Upper lobe of left lung (tissue), 6 donors: Measurements from ENCODE around the gene TCF7L2. TPM values are rescaled to one million over a fixed set of nuclear protein-coding genes. Genes with fewer than 3 reads are reported as not detected.

Experiments
- ATAC-seq, 2 donors: fragments of 200-7000 bp; cut with Tn5 transposase; one replicate each; pipeline ENCODE4 v1.9.1; 2022; ENCODE audit warnings: mild to moderate bottlenecking in 2 of 2, moderate library complexity in 2 of 2; ENCODE audit not compliant: low FRiP score in 2 of 2
- DNase-seq, 2 donors: peaks; one replicate each; pipeline ENCODE4 v3.0.0-alpha.2; 2019 to 2020
- H3K27ac ChIP-seq, 4 donors: fragments of 200-600 bp; sonication (generic); one replicate each; pipeline ENCODE4 v1.5.1; 2016 to 2019
- H3K27me3 ChIP-seq, 4 donors: fragments of 200-600 bp; sonication (generic); one replicate each; pipeline ENCODE4 v1.5.1; 2017 to 2019
- H3K36me3 ChIP-seq, 4 donors: fragments of 200-600 bp; sonication (generic); one replicate each; pipeline ENCODE4 v1.5.1; 2016 to 2019
- H3K4me1 ChIP-seq, 4 donors: fragments of 200-600 bp; sonication (generic); one replicate each; pipeline ENCODE4 v1.5.1; 2018 to 2019
- H3K4me3 ChIP-seq, 4 donors: fragments of 200-600 bp; sonication (generic); one replicate each; pipeline ENCODE4 v1.5.1; 2017 to 2019; ENCODE audit warnings: mild to moderate bottlenecking in 2 of 4, moderate library complexity in 1 of 4
- H3K9me3 ChIP-seq, 4 donors: fragments of 200-600 bp; sonication (generic); one replicate each; pipeline ENCODE4 v1.5.1; 2018 to 2019
- CTCF ChIP-seq, 6 experiments: fragments of 450-650 bp in 4 of 6; fragments of 200-600 bp in 2 of 6; sonication (generic) in 2 of 6; IDR thresholded peaks; one replicate each; pipeline ENCODE4 v1.5.1; 2016 to 2019; ENCODE audit warnings: antibody characterized with exemption in 6 of 6
- EP300 ChIP-seq, 4 donors: sonication (generic); formaldehyde crosslinking; IDR thresholded peaks; one replicate each; pipeline ENCODE4 v1.5.1; 2017; ENCODE audit warnings: antibody characterized with exemption in 4 of 4, control low read depth in 2 of 4
- POLR2A ChIP-seq, 4 donors: fragments of 450-650 bp; IDR thresholded peaks; one replicate each; pipeline ENCODE4 v1.5.1; 2016 to 2017; ENCODE audit warnings: antibody characterized with exemption in 4 of 4, mild to moderate bottlenecking in 2 of 4
- POLR2AphosphoS5 ChIP-seq, 2 donors: sonication (generic); formaldehyde crosslinking; IDR thresholded peaks; one replicate each; pipeline ENCODE4 v1.5.1; 2017; ENCODE audit warnings: antibody characterized with exemption in 2 of 2
- WGBS, 2 donors: methylation state at CpG; one replicate each; pipeline ENCODE4 v1.1.5; 2017 to 2018; 5-methylcytosine and 5-hydroxymethylcytosine counted together
- total RNA-seq, 6 donors: library from RNA; depleted of rRNA in 4 of 6; stranded (reverse); fragments of >200 nt in 4 of 6; gene quantifications; one replicate each; pipeline versions ENCODE4 v1.1.0 to v1.2.1, GENCODE V29; 2016 to 2021
- donor health status: DM: no; HTN: no; CAD: no; lungs with moderate emphysema.
- donor health status: DM: no; HTN: yes; CAD: no; lungs with severe emphysema.

Gene TCF7L2
- total RNA-seq, 6 donors from 2014 or later: 15.5 to 80.3 (median 48.1) TPM

GRCh38 chr10:112953174-112954159 is 3.4 kb downstream of the TCF7L2 start:
- ATAC-seq (no peak), DNase-seq (peak; percentile 46 to 69)
- WGBS, 2 donors: 31 to 36% methylated on average over 25 to 26 of the region's 26 CpGs
- Histone ChIP-seq H3K4me1 (peaks cover 37 to 70% (median 48%) of the 10 kb centered on the region in 4 donors), H3K36me3 (no peaks in the 10 kb centered on the region), H3K27ac (peak overlapping the region; percentile 91 to 93 (median 92)), H3K4me3 (peak overlapping the region; percentile 59 to 81 (median 78)), H3K27me3 (no peaks in the 10 kb centered on the region), H3K9me3 (no peaks in the 10 kb centered on the region)
- TF ChIP-seq EP300 (IDR thresholded peaks at IDR 0.05): no peak
- no peak for TF ChIP-seq CTCF (IDR thresholded peaks at IDR 0.05)
- no peak for TF ChIP-seq POLR2A (IDR thresholded peaks at IDR 0.05)
- no peak for TF ChIP-seq POLR2AphosphoS5 (IDR thresholded peaks at IDR 0.05)

GRCh38 chr10:112954974-112955581 is 5.0 kb downstream of the TCF7L2 start:
- Histone ChIP-seq H3K9me3 (no peaks in the 10 kb centered on the region), H3K4me3 (peak overlapping the region in 3 of 4 donors; percentile 14 to 33 (median 21)), H3K36me3 (no peaks in the 10 kb centered on the region), H3K4me1 (peaks cover 33 to 69% (median 47%) of the 10 kb centered on the region in 4 donors), H3K27ac (peak overlapping the region in 3 of 4 donors; percentile 4 to 67 (median 66)), H3K27me3 (no peaks in the 10 kb centered on the region)
- no peak for ATAC-seq
- no peak for DNase-seq
- TF ChIP-seq CTCF (IDR thresholded peaks at IDR 0.05) (no peak), POLR2AphosphoS5 (IDR thresholded peaks at IDR 0.05) (no peak), POLR2A (IDR thresholded peaks at IDR 0.05) (no peak), EP300 (IDR thresholded peaks at IDR 0.05) (no peak)
- 49 to 57% methylated on average over 7 of the region's 7 CpGs for WGBS, 2 donors

- DNase-seq: peak in 1 of 2 donors; percentile 24
- Histone ChIP-seq H3K36me3 (peaks cover 0 to 2% (median 0%) of the 10 kb centered on the region in 4 donors), H3K9me3 (no peaks in the 10 kb centered on the region), H3K27me3 (no peaks in the 10 kb centered on the region), H3K4me3 (peak overlapping the region in 3 of 4 donors; percentile 14 to 33 (median 21)), H3K27ac (peak overlapping the region in 3 of 4 donors; percentile 4 to 67 (median 66)), H3K4me1 (peaks cover 33 to 69% (median 48%) of the 10 kb centered on the region in 4 donors)
- peak in 1 of 2 donors; percentile 9 for ATAC-seq
- WGBS, 2 donors: 10 to 14% methylated on average over 12 of the region's 12 CpGs
- TF ChIP-seq POLR2AphosphoS5 (IDR thresholded peaks at IDR 0.05): no peak
- no peak for TF ChIP-seq POLR2A (IDR thresholded peaks at IDR 0.05)
- no peak for TF ChIP-seq EP300 (IDR thresholded peaks at IDR 0.05)
- no peak for TF ChIP-seq CTCF (IDR thresholded peaks at IDR 0.05)
These were observed 5.8 kb downstream of the TCF7L2 start for GRCh38 chr10:112955582-112956421.

- peak overlapping the region in 2 of 4 donors; percentile 24 to 66 for H3K27ac ChIP-seq
- H3K9me3 ChIP-seq: no peaks in the 10 kb centered on the region
- H3K4me3 ChIP-seq: no peak overlapping the region
- peaks cover 0 to 3% (median 0%) of the 10 kb centered on the region in 4 donors for H3K36me3 ChIP-seq
- H3K4me1 ChIP-seq: peaks cover 41 to 73% (median 48%) of the 10 kb centered on the region in 4 donors
- 65 to 67% methylated on average over 10 of the region's 10 CpGs for WGBS, 2 donors
- no peak for TF ChIP-seq CTCF (IDR thresholded peaks at IDR 0.05)
- no peak for TF ChIP-seq EP300 (IDR thresholded peaks at IDR 0.05)
- no peak for TF ChIP-seq POLR2AphosphoS5 (IDR thresholded peaks at IDR 0.05)
- no peak for TF ChIP-seq POLR2A (IDR thresholded peaks at IDR 0.05)
- no peaks in the 10 kb centered on the region for H3K27me3 ChIP-seq
- ATAC-seq: no peak
- DNase-seq: no peak
These were observed 6.7 kb downstream of the TCF7L2 start for GRCh38 chr10:112956631-112957350.
